T47D (cell line): ENCODE data around the gene LTO1.

Experiments
- DNase-seq, 2 experiments: peaks; one replicate each; pipeline versions ENCODE4 v3.0.0 to v3.0.0-alpha.2; 2011 to 2012; ENCODE audit warnings: low read depth in 1 of 2, low spot score in 1 of 2
- JUND ChIP-seq: IDR thresholded peaks from 2 replicates; pipeline ENCODE4 v1.6.1; 2012; ENCODE audit warnings: low read depth
- in situ Hi-C: cut with HindIII; loops from 2 replicates; pipeline ENCODE4 v1.10.0; 2016; ENCODE audit warnings: low sequenced_read_pairs, low pct_unique_long_range_greater_than_20kb

Gene LTO1

DNA sequence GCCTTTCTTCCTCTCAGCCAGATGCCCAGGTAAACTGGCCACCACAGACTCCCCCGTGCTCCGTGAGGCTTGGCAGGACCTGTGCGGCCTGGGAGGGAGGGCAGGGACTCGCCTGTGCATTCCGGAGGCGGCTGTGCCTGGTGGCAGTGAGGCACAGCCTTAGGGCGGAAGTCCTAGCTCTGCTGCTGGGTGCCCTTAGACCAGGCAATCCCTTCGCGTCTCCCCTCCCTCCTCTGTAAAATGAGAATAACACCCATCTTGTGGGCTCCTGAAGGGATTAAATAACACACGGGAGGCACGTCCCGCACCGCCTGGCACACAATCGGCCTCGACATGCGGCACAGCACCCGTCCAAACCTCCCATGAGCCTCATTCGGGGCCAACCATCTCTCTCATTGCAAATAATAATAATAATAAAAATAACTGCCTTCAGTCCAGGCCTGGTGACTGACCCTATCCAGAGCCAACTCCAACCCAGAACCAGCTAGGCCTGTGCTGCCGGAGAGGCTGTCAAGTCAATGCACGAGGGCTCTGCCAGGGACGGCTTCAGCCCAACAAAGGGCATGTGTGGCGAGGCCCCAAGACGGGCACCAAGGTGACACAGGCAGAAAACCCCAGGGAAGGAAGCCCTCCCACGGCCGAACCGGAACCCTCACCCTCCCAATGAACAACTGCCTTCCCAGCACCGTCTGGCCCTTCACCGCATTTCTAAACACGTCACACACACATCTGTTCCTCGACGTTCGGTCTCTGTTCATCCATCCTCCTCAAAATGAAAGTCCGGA is 8.2 kb downstream of the LTO1 start:
- no peak for TF ChIP-seq JUND
- in situ Hi-C loops, result loop anchor here (25.0 kb wide), 1 partner anchor 555 kb away; no protein-coding TSS in a partner anchor
- DNase-seq, result no peak

GRCh38 chr11:69666261-69666660 is 8.9 kb downstream of the LTO1 start:
- DNase-seq, result no peak
- no peak for TF ChIP-seq JUND
- in situ Hi-C loops, result loop anchor here (25.0 kb wide), 1 partner anchor 554 kb away; no protein-coding TSS in a partner anchor

DNA sequence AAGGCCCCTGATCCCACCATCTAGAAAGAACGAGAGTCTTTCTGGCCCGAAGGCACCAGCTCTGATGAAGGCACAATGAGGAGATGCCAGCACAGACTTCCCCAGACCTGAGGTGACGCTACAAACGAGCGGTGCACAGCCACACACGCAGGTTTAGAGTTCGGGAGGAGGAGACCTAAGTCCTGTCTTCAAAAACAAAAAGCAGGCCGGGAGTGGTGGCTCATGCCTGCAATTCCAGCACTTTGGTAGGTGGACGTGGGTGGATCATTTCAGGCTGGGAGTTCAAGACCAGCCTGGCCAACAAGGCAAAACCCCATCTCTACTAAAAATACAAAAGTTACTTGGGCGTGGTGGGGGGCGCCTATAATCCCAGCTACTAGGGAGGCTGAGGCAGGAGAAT is 9.5 kb downstream of the LTO1 start:
- TF ChIP-seq JUND, result no peak
- no peak for DNase-seq
- in situ Hi-C loops, result loop anchor here (25.0 kb wide), 1 partner anchor 553 kb away; no protein-coding TSS in a partner anchor

GRCh38 chr11:69664901-69665300 is 10.3 kb downstream of the LTO1 start:
- in situ Hi-C loops, result loop anchor here (25.0 kb wide), 1 partner anchor 553 kb away; no protein-coding TSS in a partner anchor
- no peak for TF ChIP-seq JUND

DNA sequence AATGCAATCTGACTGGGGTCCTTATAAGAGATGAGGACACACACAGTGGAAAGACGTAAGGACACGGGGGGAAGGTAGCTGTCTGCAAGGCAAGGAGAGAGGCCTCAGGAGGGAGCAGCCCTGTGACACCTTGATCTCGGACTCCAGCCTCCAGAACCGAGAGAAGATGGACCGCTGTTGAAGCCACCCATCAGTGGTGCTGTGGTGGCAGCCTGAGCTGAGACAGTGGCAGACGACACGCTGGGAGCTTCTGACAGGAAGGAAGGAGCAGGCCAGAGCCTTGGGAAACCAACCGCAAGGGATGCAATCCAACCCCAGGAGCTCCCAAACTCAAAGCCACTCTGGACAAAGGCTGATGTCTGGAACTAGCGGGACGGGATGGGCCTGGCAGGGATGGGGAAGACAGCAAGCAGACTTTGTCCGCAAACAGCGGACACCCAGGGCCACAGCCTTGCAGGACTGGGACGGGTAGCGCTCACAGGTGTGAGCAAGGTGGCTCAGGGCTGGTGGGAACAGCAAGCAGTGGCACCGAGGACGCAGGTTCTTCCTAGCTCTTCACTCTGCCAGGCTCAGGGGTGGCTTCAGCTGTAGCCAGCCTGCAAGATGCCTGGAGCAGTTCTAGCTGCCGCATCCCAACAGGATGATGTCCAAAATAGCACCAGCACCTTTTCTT is 10.9 kb downstream of the LTO1 start:
- no peak for TF ChIP-seq JUND
- in situ Hi-C loops, result loop anchor here (25.0 kb wide), 1 partner anchor 552 kb away; no protein-coding TSS in a partner anchor
- no peak for DNase-seq

More at GRCh38 chr11:69664901-69665300, 10.3 kb downstream of the LTO1 start:
- no peak for DNase-seq

GRCh38 chr11:69663326-69663725 is 11.8 kb downstream of the LTO1 start:
- no peak for TF ChIP-seq JUND
- DNase-seq, result no peak
- in situ Hi-C loops, result loop anchor here (25.0 kb wide), 1 partner anchor 551 kb away; no protein-coding TSS in a partner anchor

- in situ Hi-C loops, result loop anchor here (25.0 kb wide), 1 partner anchor 551 kb away; no protein-coding TSS in a partner anchor
- no peak for DNase-seq
- no peak for TF ChIP-seq JUND
Measured at GRCh38 chr11:69662806-69663205, 12.3 kb downstream of the LTO1 start.

DNA sequence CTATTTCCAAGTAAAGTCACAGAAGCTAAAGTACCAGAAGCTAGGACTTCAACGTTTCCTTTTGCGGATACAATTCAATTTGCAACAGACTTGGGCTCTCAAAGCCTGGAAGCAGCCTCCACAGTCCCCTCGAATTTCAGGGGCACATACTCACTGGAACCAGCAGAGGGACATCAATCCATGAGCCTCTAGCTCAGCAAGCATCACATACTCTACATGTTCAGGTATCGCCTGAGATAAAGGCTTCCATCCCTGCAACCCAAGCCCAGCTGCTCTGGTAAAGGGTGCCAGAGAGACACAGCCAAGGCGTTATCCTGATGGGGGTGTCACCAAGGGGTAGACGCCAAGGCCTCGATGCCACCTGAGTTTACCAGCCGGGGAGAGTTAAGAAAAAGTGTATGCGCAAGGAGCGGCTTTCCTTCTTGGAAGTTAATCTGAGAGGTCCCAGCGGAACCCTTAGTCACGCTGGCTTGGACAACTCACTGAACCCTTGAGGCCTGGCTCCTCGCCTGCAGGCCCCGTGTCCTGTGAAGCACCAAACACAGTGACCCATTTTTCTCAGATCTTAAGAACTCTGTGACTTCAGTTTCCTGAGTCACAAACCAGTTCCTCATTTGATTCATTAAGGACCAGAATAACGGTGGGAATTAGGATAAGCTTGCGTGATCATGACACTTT is 13.0 kb downstream of the LTO1 start:
- in situ Hi-C loops, result loop anchor here (25.0 kb wide), 1 partner anchor 550 kb away; no protein-coding TSS in a partner anchor
- peak in 1 of 2 experiments; percentile 73 for DNase-seq
- no peak for TF ChIP-seq JUND

GRCh38 chr11:69661413-69661715 is 13.8 kb downstream of the LTO1 start:
- no peak for TF ChIP-seq JUND
- in situ Hi-C loops, result loop anchor here (25.0 kb wide), 1 partner anchor 549 kb away; no protein-coding TSS in a partner anchor
- no peak for DNase-seq

DNA sequence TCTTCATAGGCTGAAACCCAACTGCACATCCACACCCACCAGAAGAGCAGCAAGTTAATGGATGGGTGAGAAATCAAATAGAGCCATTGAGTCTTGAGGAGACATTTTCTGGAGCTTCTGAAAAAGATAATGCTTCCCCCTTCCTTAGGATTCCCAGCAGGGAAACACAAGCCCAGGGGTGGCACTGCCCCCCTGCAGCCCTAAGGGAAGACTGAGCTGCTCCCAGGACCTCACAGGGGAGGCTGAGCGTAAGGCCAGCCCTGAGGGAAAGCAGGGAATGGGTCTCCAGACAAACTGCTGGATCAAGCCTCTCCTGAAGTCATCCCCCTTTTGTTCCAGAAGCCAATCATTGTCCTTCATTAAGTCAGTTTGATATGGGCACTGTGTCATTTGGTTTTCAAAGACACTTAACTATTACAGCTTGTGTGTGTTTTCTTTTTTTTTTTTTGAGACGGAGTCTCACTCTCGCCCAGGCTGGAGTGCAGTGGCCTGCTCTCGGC is 15.1 kb downstream of the LTO1 start:
- in situ Hi-C loops, result loop anchor here (25.0 kb wide), 1 partner anchor 548 kb away; no protein-coding TSS in a partner anchor
- DNase-seq, result no peak
- no peak for TF ChIP-seq JUND

DNA sequence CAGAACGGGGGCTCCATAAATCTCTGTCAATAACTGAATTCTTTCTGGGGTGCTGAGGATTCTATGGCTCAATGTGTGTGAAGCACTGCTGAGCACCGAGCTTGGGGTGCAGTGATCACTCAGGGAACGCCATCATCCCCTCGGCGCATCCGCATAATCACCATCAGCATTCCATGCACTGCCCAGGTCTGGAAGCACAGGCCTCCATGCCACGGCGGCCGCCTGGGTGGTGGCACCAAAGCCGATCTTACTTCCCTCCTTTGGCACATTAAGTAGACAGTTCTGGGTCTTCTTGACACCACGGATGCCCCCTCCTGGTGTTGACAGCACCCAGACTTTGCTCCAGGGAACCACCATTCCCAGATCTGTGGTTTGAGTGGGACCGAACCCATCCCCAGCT is 15.6 kb downstream of the LTO1 start:
- DNase-seq, result no peak
- in situ Hi-C loops, result loop anchor here (25.0 kb wide), 1 partner anchor 547 kb away; no protein-coding TSS in a partner anchor
- TF ChIP-seq JUND, result no peak
